HepG2 (cell line): ENCODE measurements around the gene CACNA1C. TPM values are rescaled to one million over a fixed set of nuclear protein-coding genes. Genes with fewer than 3 reads are reported as not detected.

Source experiments
- ATAC-seq: fragments of 200-7000 bp; cut with Tn5 transposase; 3 replicates; pipeline ENCODE4 v1.9.1; 2020; ENCODE audit warnings: mild to moderate bottlenecking, moderate library complexity
- BruUV-seq: library from RNA; stranded (reverse); fragments of 400-500 nt; replicated peaks from 2 replicates; lab custom pipeline; 2021; lab: Mats Ljungman, UMichigan
- CTCF ChIA-PET: fragments of 300-600 bp; formaldehyde crosslinking; extraction: SDS; loops from one replicate; lab custom pipeline; 2021; ENCODE audit warnings: low total read pairs, inconsistent platforms, low intra/inter-chr PET ratio; lab: Yijun Ruan, JAX
- POLR2A ChIA-PET: fragments of 350-600 bp; sonication (Branson Sonifier 250); formaldehyde crosslinking; loops from one replicate; lab custom pipeline; 2020; ENCODE audit warnings: antibody characterized with exemption, inconsistent platforms; lab: Yijun Ruan, JAX
- DNase-seq: peaks from one replicate; pipeline ENCODE4 v3.0.0-alpha.2; 2015; ENCODE audit warnings: low spot score
- FAIRE-seq: peaks from 3 replicates; lab custom pipeline; 2011; peaks lifted over from hg19 to GRCh38; lab: Jason Lieb, UNC
- H2AFZ ChIP-seq: one replicate; pipeline ENCODE4 v1.6.1; 2011; ENCODE audit warnings: low read length, inconsistent platforms
- H3K27ac ChIP-seq: fragments of 300-600 bp; 3 replicates; pipeline ENCODE4 v1.8.0; 2011; ENCODE audit warnings: mixed run types, mild to moderate bottlenecking, mixed read lengths, low read length, inconsistent platforms; ENCODE audit not compliant: insufficient read depth; ENCODE audit errors: extremely low read length
- H3K27me3 ChIP-seq, 2 experiments: fragments of 200-600 bp in 1 of 2; 2 replicates in 1 of 2; 3 replicates in 1 of 2; pipeline versions ENCODE4 v1.6.0 to v1.8.0; 2011; ENCODE audit warnings: low read length in 2 of 2, mild to moderate bottlenecking in 2 of 2, moderate library complexity in 2 of 2, inconsistent platforms in 1 of 2; ENCODE audit not compliant: insufficient read depth in 2 of 2, control insufficient read depth in 1 of 2
- H3K36me3 ChIP-seq, 2 experiments: fragments of 200-600 bp in 1 of 2; replicated peaks in 1 of 2; 2 replicates in 1 of 2; 3 replicates in 1 of 2; pipeline versions ENCODE4 v1.5.1 to v1.8.0; 2011; ENCODE audit warnings: low read length in 2 of 2, inconsistent platforms in 1 of 2; ENCODE audit not compliant: insufficient read depth in 2 of 2, control insufficient read depth in 1 of 2
- H3K4me1 ChIP-seq: 2 replicates; pipeline ENCODE4 v1.5.1; 2012; ENCODE audit warnings: low read length, inconsistent platforms; ENCODE audit not compliant: insufficient read depth
- H3K4me2 ChIP-seq: 2 replicates; pipeline ENCODE4 v1.6.0; 2011; ENCODE audit warnings: low read depth, low read length, inconsistent platforms
- H3K4me3 ChIP-seq, 3 experiments: fragments of 200-600 bp in 1 of 3; sonication (generic), shearing (Covaris generic) in 1 of 3; replicated peaks in 1 of 3; 2 replicates each; pipeline ENCODE4 v1.5.1; 2011 to 2016; ENCODE audit warnings: low read length in 3 of 3, inconsistent platforms in 2 of 3, low read depth in 2 of 3, mild to moderate bottlenecking in 2 of 3, control low read depth in 1 of 3, mixed read lengths in 1 of 3; ENCODE audit not compliant: insufficient read depth in 1 of 3
- H3K79me2 ChIP-seq: one replicate; pipeline ENCODE4 v1.6.1; 2011; ENCODE audit warnings: low read length, inconsistent platforms; ENCODE audit not compliant: insufficient read depth
- H3K9ac ChIP-seq: 2 replicates; pipeline ENCODE4 v1.6.0; 2011; ENCODE audit warnings: mild to moderate bottlenecking, low read depth, low read length, inconsistent platforms; ENCODE audit not compliant: insufficient read depth
- H3K9me3 ChIP-seq: 2 replicates; pipeline ENCODE4 v1.5.1; 2012; ENCODE audit warnings: mild to moderate bottlenecking, low read length
- H4K20me1 ChIP-seq: 2 replicates; pipeline ENCODE4 v1.6.0; 2011; ENCODE audit warnings: inconsistent platforms, mild to moderate bottlenecking, low read length, moderate library complexity; ENCODE audit not compliant: insufficient read depth
- CHD2 ChIP-seq: IDR thresholded peaks from 2 replicates; pipeline ENCODE4 v1.6.1; 2011; ENCODE audit warnings: low read depth, low read length, improper control_type of control experiment
- DMAP1 ChIP-seq: IDR thresholded peaks from 2 replicates; pipeline ENCODE4 v1.6.1; 2016
- KDM2A ChIP-seq: sonication (generic); formaldehyde crosslinking; IDR thresholded peaks from 2 replicates; pipeline ENCODE4 v1.4.0; 2020; ENCODE audit warnings: low read depth, missing genetic modification reagents, borderline replicate concordance
- MEF2D ChIP-seq: sonication (generic); formaldehyde crosslinking; IDR thresholded peaks from 2 replicates; pipeline ENCODE4 v1.5.1; 2020; ENCODE audit warnings: mild to moderate bottlenecking, missing genetic modification reagents
- NCOA1 ChIP-seq: sonication (generic); formaldehyde crosslinking; IDR thresholded peaks from 2 replicates; pipeline ENCODE4 v1.9.0; 2021; ENCODE audit warnings: missing genetic modification reagents
- NCOA5 ChIP-seq: sonication (generic); formaldehyde crosslinking; IDR thresholded peaks from 2 replicates; pipeline ENCODE4 v1.4.0; 2020; ENCODE audit warnings: missing genetic modification reagents
- PAX8 ChIP-seq: sonication (generic); formaldehyde crosslinking; IDR thresholded peaks from 2 replicates; pipeline ENCODE4 v1.8.0; 2022; ENCODE audit warnings: mild to moderate bottlenecking, missing genetic modification reagents, borderline replicate concordance
- RFXAP ChIP-seq: sonication (generic); formaldehyde crosslinking; IDR thresholded peaks from 2 replicates; pipeline ENCODE4 v1.4.0; 2020; ENCODE audit warnings: missing genetic modification reagents, borderline replicate concordance
- SMARCC2 ChIP-seq: fragments of 450-650 bp; IDR thresholded peaks from 2 replicates; pipeline ENCODE4 v1.6.1; 2017; ENCODE audit warnings: antibody characterized with exemption, mild to moderate bottlenecking
- TCF12 ChIP-seq, 2 experiments: fragments of 450-650 bp in 1 of 2; sonication (generic) in 1 of 2; formaldehyde crosslinking in 1 of 2; IDR thresholded peaks; 2 replicates each; pipeline versions ENCODE4 v1.6.1 to v1.8.0; 2017 to 2022; ENCODE audit warnings: antibody characterized with exemption in 1 of 2, mild to moderate bottlenecking in 1 of 2, missing genetic modification reagents in 1 of 2, moderate library complexity in 1 of 2
- ZKSCAN5 ChIP-seq: sonication (generic); formaldehyde crosslinking; IDR thresholded peaks from 2 replicates; pipeline ENCODE4 v1.5.1; 2020; ENCODE audit warnings: mild to moderate bottlenecking, missing genetic modification reagents
- ZNF292 ChIP-seq: sonication (generic); formaldehyde crosslinking; IDR thresholded peaks from 2 replicates; pipeline ENCODE4 v1.8.1; 2022; ENCODE audit warnings: mild to moderate bottlenecking, low read depth, missing genetic modification reagents, borderline replicate concordance
- ZNF34 ChIP-seq: sonication (generic); formaldehyde crosslinking; IDR thresholded peaks from 2 replicates; pipeline ENCODE4 v1.4.0; 2020; ENCODE audit warnings: mild to moderate bottlenecking, missing genetic modification reagents, borderline replicate concordance
- ZNF720 ChIP-seq: sonication (generic); formaldehyde crosslinking; IDR thresholded peaks from 2 replicates; pipeline ENCODE4 v1.4.0; 2020; ENCODE audit warnings: missing genetic modification reagents
- ZNF891 ChIP-seq: sonication (generic); formaldehyde crosslinking; IDR thresholded peaks from 2 replicates; pipeline ENCODE4 v1.5.0; 2020; ENCODE audit warnings: mild to moderate bottlenecking, missing genetic modification reagents
- WGBS: methylation state at CpG from one replicate; pipeline ENCODE4 v1.1.6; 2017; ENCODE audit warnings: low lambda C conversion rate; 5-methylcytosine and 5-hydroxymethylcytosine counted together
- in situ Hi-C: cut with HindIII; loops from 2 replicates; pipeline ENCODE4 v1.10.0; 2017; ENCODE audit warnings: low pct_unique_long_range_greater_than_20kb; ENCODE audit not compliant: extremely low pct_ligation_motif_present
- intact Hi-C: fragments of 100-400 bp; cut with micrococcal nuclease; formaldehyde crosslinking; loops from one replicate; pipeline ENCODE4 v1.10.0; 2022; ENCODE audit not compliant: unreplicated experiment
- polyA plus RNA-seq, 8 experiments: library from polyadenylated mRNA; depleted of rRNA in 3 of 8; stranded (reverse) in 7 of 8; unstranded in 1 of 8; fragments of >200 nt; fragmentation: Illumina TruSeq in 4 of 8; extraction: Trizol in 4 of 8; gene quantifications; 2 replicates each; pipeline versions ENCODE4 v1.2.1 to v1.2.3, GENCODE V29; 2011 to 2016; ENCODE audit warnings: low read depth in 4 of 8, missing spikeins in 1 of 8, mixed read lengths in 1 of 8; ENCODE audit not compliant: insufficient read depth in 1 of 8
- total RNA-seq, 5 experiments: library from RNA; depleted of rRNA; stranded (reverse); fragments of >200 nt; fragmentation: Illumina TruSeq; extraction: Trizol; gene quantifications; 2 replicates each; pipeline ENCODE4 v1.2.3, GENCODE V29; 2016; ENCODE audit warnings: low read depth in 1 of 5
- TF ChIP-seq, protein P1 (sequence below): IDR thresholded peaks from 2 replicates; pipeline ENCODE4 v1.6.1; 2018; ENCODE audit warnings: missing genetic modification reagents

CACNA1C gene
- total and polyA plus RNA-seq, 2 of the 13 experiments (the other 11 are each of a cell fraction or from before 2014, with no cell fraction given): not detected

DNA sequence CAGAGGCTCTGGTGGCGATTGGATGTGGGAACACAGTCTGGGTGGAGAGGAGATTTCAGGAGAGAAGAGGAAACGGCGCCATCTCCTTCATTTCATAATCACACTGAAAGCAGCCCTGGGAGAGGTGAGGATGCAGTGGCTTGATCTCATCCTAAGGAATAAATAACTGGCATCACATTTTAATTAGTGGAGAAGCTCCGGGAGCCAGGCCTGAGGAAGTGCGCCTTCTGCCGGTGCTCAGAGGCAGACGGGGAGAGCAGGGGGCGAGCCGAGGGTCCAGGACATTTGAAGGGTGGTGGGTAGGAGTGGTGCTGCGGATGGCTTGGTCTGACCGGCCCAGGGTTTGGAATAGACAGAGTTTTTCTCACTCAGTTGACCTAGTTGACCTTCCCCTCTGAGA lies 265.0 kb downstream of the CACNA1C start:
- POLR2A ChIA-PET: no interaction called here
- no peaks in the 10 kb centered on the region for H3K79me2 ChIP-seq
- no peak for ATAC-seq

GRCh38 chr12:2318286-2318685 lies 265.5 kb downstream of the CACNA1C start:
- no TSS peak for BruUV-seq
- POLR2A ChIA-PET: no interaction called here
- intact Hi-C loops (no loop called here), in situ Hi-C loops (no loop called here)
- Histone ChIP-seq H3K4me3 (no peak overlapping the region), H3K27ac (no peak overlapping the region), H3K36me3 (no peaks in the 10 kb centered on the region), H3K27me3 (peaks cover 2 to 32% of the 10 kb centered on the region in 2 experiments; a peak in 3 of 5 replicates), H4K20me1 (no peaks in the 10 kb centered on the region), H2AFZ (no peak overlapping the region), H3K4me2 (no peak overlapping the region), H3K9me3 (no peaks in the 10 kb centered on the region), H3K79me2 (no peaks in the 10 kb centered on the region), H3K9ac (no peak overlapping the region), H3K4me1 (no peaks in the 10 kb centered on the region)
- 25% methylated on average over 5 of the region's 8 CpGs for WGBS
- no peak for ATAC-seq
- FAIRE-seq: no peak
- DNase-seq: no peak
- CTCF ChIA-PET: no interaction called here
- TF ChIP-seq KDM2A (CRISPR knock-in tag) (no peak), MEF2D (CRISPR knock-in tag) (no peak), PAX8 (no peak), CHD2 (no peak), TCF12 (IDR thresholded peaks at IDR 0.05) (no peak), TCF12 (CRISPR knock-in tag; IDR thresholded peaks at IDR 0.05) (no peak), ZNF720 (no peak), ZNF34 (CRISPR knock-in tag) (no peak), ZNF891 (CRISPR knock-in tag) (no peak), RFXAP (CRISPR knock-in tag) (no peak), DMAP1 (CRISPR knock-in tag) (no peak), NCOA1 (CRISPR knock-in tag) (no peak), ZKSCAN5 (no peak)
- TF ChIP-seq, protein P1, sequence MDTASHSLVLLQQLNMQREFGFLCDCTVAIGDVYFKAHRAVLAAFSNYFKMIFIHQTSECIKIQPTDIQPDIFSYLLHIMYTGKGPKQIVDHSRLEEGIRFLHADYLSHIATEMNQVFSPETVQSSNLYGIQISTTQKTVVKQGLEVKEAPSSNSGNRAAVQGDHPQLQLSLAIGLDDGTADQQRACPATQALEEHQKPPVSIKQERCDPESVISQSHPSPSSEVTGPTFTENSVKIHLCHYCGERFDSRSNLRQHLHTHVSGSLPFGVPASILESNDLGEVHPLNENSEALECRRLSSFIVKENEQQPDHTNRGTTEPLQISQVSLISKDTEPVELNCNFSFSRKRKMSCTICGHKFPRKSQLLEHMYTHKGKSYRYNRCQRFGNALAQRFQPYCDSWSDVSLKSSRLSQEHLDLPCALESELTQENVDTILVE: no peak

More for the DNA sequence above, 265.0 kb downstream of the CACNA1C start:
- WGBS: 14% methylated on average over 9 of the region's 11 CpGs
- Histone ChIP-seq H3K4me2 (no peak overlapping the region), H3K36me3 (no peaks in the 10 kb centered on the region), H3K9me3 (no peaks in the 10 kb centered on the region), H3K9ac (no peak overlapping the region), H3K27me3 (peaks cover 2 to 32% of the 10 kb centered on the region in 2 experiments; a peak in 3 of 5 replicates), H2AFZ (no peak overlapping the region), H3K4me3 (no peak overlapping the region), H4K20me1 (no peaks in the 10 kb centered on the region), H3K4me1 (no peaks in the 10 kb centered on the region), H3K27ac (no peak overlapping the region)
- TF ChIP-seq NCOA5 (CRISPR knock-in tag): no peak
- TF ChIP-seq ZNF292: no peak
- TF ChIP-seq SMARCC2: no peak
- intact Hi-C loops (no loop called here), in situ Hi-C loops (no loop called here)
- CTCF ChIA-PET: no interaction called here
- no peak for FAIRE-seq
- no peak for DNase-seq
- BruUV-seq: no TSS peak
